ENCODE results near the gene LRWD1. TPM values are rescaled to one million over a fixed set of nuclear protein-coding genes. Genes with fewer than 3 reads are reported as not detected.
"Not testable (repeated sequence)": the region's sequence is repeated elsewhere in the genome, so short reads cannot be mapped to it uniquely, and the experiment has no call there.

LRWD1 gene
- total RNA-seq, 2 experiments from 2014 or later = 16.4 to 20.0 TPM

GRCh38 chr7:102471791-102472125, 7.0 kb downstream of the LRWD1 start:
- peaks cover 4% of the 10 kb centered on the region for H3K4me1 Mint-ChIP-seq (ENCODE audit: low read depth)
- no peak for DNase-seq
- H3K36me3 Mint-ChIP-seq = peaks cover 1% of the 10 kb centered on the region
- ChIA-PET CTCF (no interaction called here), POLR2A (interaction anchor here (0.8 kb wide), 1 partner anchor 57 kb away, joined by 3 read pairs; no protein-coding TSS in a partner anchor)
- no peaks in the 10 kb centered on the region for H3K27me3 Mint-ChIP-seq
- no peak overlapping the region for H3K4me3 Mint-ChIP-seq
- no peaks in the 10 kb centered on the region for H3K9me3 Mint-ChIP-seq
- intact Hi-C loops (cut with micrococcal nuclease) = no loop called here
- peak overlapping the region; percentile 21 for H3K27ac Mint-ChIP-seq

GRCh38 chr7:102472126-102473041, 7.6 kb downstream of the LRWD1 start:
- Mint-ChIP-seq H3K4me3 (no peak overlapping the region), H3K36me3 (peaks cover 1% of the 10 kb centered on the region), H3K4me1 (ENCODE audit: low read depth) (no peaks in the 10 kb centered on the region), H3K27ac (peak overlapping the region; percentile 21), H3K27me3 (no peaks in the 10 kb centered on the region), H3K9me3 (no peaks in the 10 kb centered on the region)
- intact Hi-C loops (cut with micrococcal nuclease) = no loop called here
- ChIA-PET CTCF (interaction anchor here (0.6 kb wide), 1 partner anchor 14 kb away, joined by 3 read pairs; no protein-coding TSS in a partner anchor), POLR2A (no interaction called here)
- DNase-seq = no peak

- Mint-ChIP-seq H3K36me3 (peaks cover 1% of the 10 kb centered on the region), H3K27me3 (no peaks in the 10 kb centered on the region), H3K9me3 (no peaks in the 10 kb centered on the region), H3K27ac (no peak overlapping the region), H3K4me1 (ENCODE audit: low read depth) (no peaks in the 10 kb centered on the region), H3K4me3 (no peak overlapping the region)
- intact Hi-C loops (cut with micrococcal nuclease) = no loop called here
- DNase-seq = no peak
- CTCF ChIA-PET = interaction anchor here (0.6 to 1.3 kb wide), 2 partner anchors 9 to 15 kb away, joined by 3 to 4 read pairs; no protein-coding TSS in a partner anchor
- POLR2A ChIA-PET = no interaction called here
Observed at GRCh38 chr7:102473271-102473991, 8.6 kb downstream of the LRWD1 start.

GRCh38 chr7:102474116-102474515, 9.3 kb downstream of the LRWD1 start:
- H3K27me3 Mint-ChIP-seq; H3K9me3 Mint-ChIP-seq; H3K4me1 Mint-ChIP-seq (ENCODE audit: low read depth); DNase-seq; POLR2A ChIA-PET; H3K27ac Mint-ChIP-seq; H3K4me3 Mint-ChIP-seq; intact Hi-C loops (cut with micrococcal nuclease); H3K36me3 Mint-ChIP-seq: not testable (repeated sequence)
- CTCF ChIA-PET = interaction anchor here (1.3 kb wide), 1 partner anchor 10 kb away, joined by 4 read pairs; no protein-coding TSS in a partner anchor

- POLR2A ChIA-PET; H3K4me1 Mint-ChIP-seq (ENCODE audit: low read depth); H3K4me3 Mint-ChIP-seq; H3K9me3 Mint-ChIP-seq; H3K27ac Mint-ChIP-seq; CTCF ChIA-PET; H3K36me3 Mint-ChIP-seq; DNase-seq; H3K27me3 Mint-ChIP-seq; intact Hi-C loops (cut with micrococcal nuclease): not testable (repeated sequence)
Observed at GRCh38 chr7:102474736-102475435, 10.1 kb downstream of the LRWD1 start.

GRCh38 chr7:102478314-102479208, 13.8 kb downstream of the LRWD1 start, which contains the start of gene POLR2J:
Gene POLR2J, minus strand, starts transcription at chr7:102478922. Its CDS starts 62 bp downstream, at chr7:102478860.
- H3K9me3 Mint-ChIP-seq; POLR2A ChIA-PET; CTCF ChIA-PET; H3K36me3 Mint-ChIP-seq; H3K4me1 Mint-ChIP-seq (ENCODE audit: low read depth); intact Hi-C loops (cut with micrococcal nuclease); H3K27me3 Mint-ChIP-seq: not testable (repeated sequence)
- Mint-ChIP-seq H3K27ac (peak within 1 kb of the TSS; percentile 80), H3K4me3 (peak within 1 kb of the TSS; percentile 89)
- peak; percentile 97 for DNase-seq

- H3K36me3 Mint-ChIP-seq; intact Hi-C loops (cut with micrococcal nuclease); H3K27ac Mint-ChIP-seq; DNase-seq; H3K4me1 Mint-ChIP-seq (ENCODE audit: low read depth); CTCF ChIA-PET; H3K27me3 Mint-ChIP-seq; H3K4me3 Mint-ChIP-seq; POLR2A ChIA-PET; H3K9me3 Mint-ChIP-seq: not testable (repeated sequence)
Observed at GRCh38 chr7:102479209-102479584, 14.4 kb downstream of the LRWD1 start.

- H3K36me3 Mint-ChIP-seq; H3K9me3 Mint-ChIP-seq; H3K4me1 Mint-ChIP-seq (ENCODE audit: low read depth); H3K27me3 Mint-ChIP-seq; intact Hi-C loops (cut with micrococcal nuclease); POLR2A ChIA-PET; H3K4me3 Mint-ChIP-seq: not testable (repeated sequence)
- CTCF ChIA-PET = interaction anchor here (1.1 kb wide), 1 partner anchor 17 kb away, joined by 3 read pairs; no protein-coding TSS in a partner anchor
- DNase-seq = peak; percentile 68
- peak overlapping the region; percentile 61 for H3K27ac Mint-ChIP-seq
Observed at GRCh38 chr7:102479982-102480637, 15.3 kb downstream of the LRWD1 start.

- H3K9me3 Mint-ChIP-seq; CTCF ChIA-PET; intact Hi-C loops (cut with micrococcal nuclease); POLR2A ChIA-PET; H3K36me3 Mint-ChIP-seq; H3K4me3 Mint-ChIP-seq; DNase-seq; H3K4me1 Mint-ChIP-seq (ENCODE audit: low read depth); H3K27me3 Mint-ChIP-seq; H3K27ac Mint-ChIP-seq: not testable (repeated sequence)
Observed at GRCh38 chr7:102481962-102482361, 17.2 kb downstream of the LRWD1 start.

GRCh38 chr7:102484317-102484716, 19.5 kb downstream of the LRWD1 start:
- CTCF ChIA-PET; intact Hi-C loops (cut with micrococcal nuclease): not testable (repeated sequence)

GRCh38 chr7:102490529-102491075, 25.8 kb downstream of the LRWD1 start:
- intact Hi-C loops (cut with micrococcal nuclease); H3K9me3 Mint-ChIP-seq; H3K27me3 Mint-ChIP-seq; H3K4me3 Mint-ChIP-seq; POLR2A ChIA-PET; H3K4me1 Mint-ChIP-seq (ENCODE audit: low read depth); H3K27ac Mint-ChIP-seq; H3K36me3 Mint-ChIP-seq; CTCF ChIA-PET: not testable (repeated sequence)
- DNase-seq = peak; percentile 47

More at GRCh38 chr7:102484317-102484716, 19.5 kb downstream of the LRWD1 start:
- H3K4me1 Mint-ChIP-seq (ENCODE audit: low read depth); H3K4me3 Mint-ChIP-seq; DNase-seq; H3K27ac Mint-ChIP-seq; H3K36me3 Mint-ChIP-seq; POLR2A ChIA-PET; H3K27me3 Mint-ChIP-seq; H3K9me3 Mint-ChIP-seq: not testable (repeated sequence)

Data from activated CD4-positive, alpha-beta memory T cell treated with anti-CD3 and anti-CD28 coated beads for 36 hours (primary cell).